CD4-positive, alpha-beta memory T cell (primary cell): ENCODE measurements around the gene CELF2. TPM values are rescaled to one million over a fixed set of nuclear protein-coding genes. Genes with fewer than 3 reads are reported as not detected.
"Not testable (repeated sequence)": the region's sequence is repeated elsewhere in the genome, so short reads cannot be mapped to it uniquely, and the experiment has no call there.

ENCODE experiments used
- CTCF ChIA-PET: fragments of 350-600 bp; sonication (Branson Sonifier 250); formaldehyde crosslinking; loops from one replicate; lab custom pipeline; 2021; ENCODE audit warnings: inconsistent platforms; ENCODE audit not compliant: partially characterized antibody; lab: Charles Lee
- POLR2A ChIA-PET: fragments of 350-600 bp; sonication (Branson Sonifier 250); formaldehyde crosslinking; loops from one replicate; lab custom pipeline; 2021; ENCODE audit not compliant: partially characterized antibody; lab: Charles Lee
- DNase-seq, 5 donors: peaks; one replicate each; pipeline versions ENCODE4 v3.0.0 to v3.0.0-alpha.2; 2020 to 2022; ENCODE audit warnings: mixed read lengths in 1 of 5
- H3K27ac ChIP-seq: one replicate; pipeline ENCODE4 v1.7.0; 2013; ENCODE audit warnings: low read depth, low read length
- H3K27me3 ChIP-seq: 2 replicates; pipeline ENCODE4 v1.7.0; 2013; ENCODE audit warnings: mild to moderate bottlenecking, low read length, moderate library complexity; ENCODE audit not compliant: insufficient read depth
- H3K36me3 ChIP-seq: 2 replicates; pipeline ENCODE4 v1.7.0; 2013; ENCODE audit warnings: mild to moderate bottlenecking, low read length, moderate library complexity; ENCODE audit not compliant: insufficient read depth
- H3K4me1 ChIP-seq: 2 replicates; pipeline ENCODE4 v1.7.0; 2013; ENCODE audit warnings: mild to moderate bottlenecking, low read length, moderate library complexity; ENCODE audit not compliant: insufficient read depth
- H3K4me3 ChIP-seq, 2 donors: one replicate each; pipeline ENCODE4 v1.7.0; 2013; ENCODE audit warnings: low read length in 2 of 2, mild to moderate bottlenecking in 1 of 2
- H3K9me3 ChIP-seq, 2 donors: one replicate each; pipeline ENCODE4 v1.7.0; 2013; ENCODE audit warnings: low read length in 2 of 2, control low read depth in 1 of 2; ENCODE audit not compliant: control insufficient read depth in 1 of 2
- H3K27ac Mint-ChIP-seq, 7 donors: one replicate each; pipeline ENCODE4 v1.8.0; 2020 to 2021; ENCODE audit warnings: mixed read lengths in 7 of 7, mild to moderate bottlenecking in 6 of 7, inconsistent platforms in 3 of 7, moderate library complexity in 3 of 7
- H3K27me3 Mint-ChIP-seq, 2 donors: one replicate each; pipeline ENCODE4 v1.8.0; 2020 to 2021; ENCODE audit warnings: mixed read lengths in 2 of 2
- H3K36me3 Mint-ChIP-seq, 2 donors: one replicate each; pipeline ENCODE4 v1.8.0; 2020 to 2021; ENCODE audit warnings: mixed read lengths in 2 of 2, inconsistent platforms in 1 of 2, mild to moderate bottlenecking in 1 of 2
- H3K4me1 Mint-ChIP-seq, 4 donors: one replicate each; pipeline ENCODE4 v1.8.0; 2020 to 2021; ENCODE audit warnings: mixed read lengths in 4 of 4, mild to moderate bottlenecking in 1 of 4
- H3K4me3 Mint-ChIP-seq, 8 donors: one replicate each; pipeline ENCODE4 v1.8.0; 2020 to 2021; ENCODE audit warnings: mixed read lengths in 8 of 8, mild to moderate bottlenecking in 7 of 8, moderate library complexity in 6 of 8, inconsistent platforms in 3 of 8
- H3K9me3 Mint-ChIP-seq, 8 donors: one replicate each; pipeline ENCODE4 v1.8.0; 2020 to 2021; ENCODE audit warnings: mixed read lengths in 8 of 8, mild to moderate bottlenecking in 5 of 8, inconsistent platforms in 3 of 8, moderate library complexity in 1 of 8
- intact Hi-C: fragments of 100-400 bp; cut with micrococcal nuclease; formaldehyde crosslinking; loops from one replicate; pipeline ENCODE4 v1.15.1; 2023
- polyA plus RNA-seq, 2 donors: library from polyadenylated mRNA; unstranded; fragments of 300-500 nt; fragmentation: Illumina TruSeq; gene quantifications; one replicate each; pipeline ENCODE4 v1.2.3, GENCODE V29; 2021
- total RNA-seq, 2 experiments: library from RNA; stranded (reverse); gene quantifications; one replicate each; pipeline ENCODE4 v1.2.3, GENCODE V29; 2021

CELF2 gene
- total and polyA plus RNA-seq, 4 experiments from 2014 or later: 122 to 180 (median 167) TPM

- H3K27ac Mint-ChIP-seq, H3K27ac ChIP-seq, H3K27me3 Mint-ChIP-seq, H3K36me3 ChIP-seq, H3K9me3 ChIP-seq, H3K9me3 Mint-ChIP-seq, H3K4me1 ChIP-seq, intact Hi-C loops, DNase-seq, H3K4me3 ChIP-seq, H3K4me3 Mint-ChIP-seq, H3K27me3 ChIP-seq, POLR2A ChIA-PET, H3K36me3 Mint-ChIP-seq: not testable (repeated sequence)
- CTCF ChIA-PET: interaction anchor here (1.3 kb wide), 1 partner anchor 30 kb away, joined by 3 read pairs; no protein-coding TSS in a partner anchor
- peaks cover 6 to 12% (median 9%) of the 10 kb centered on the region in 4 donors for H3K4me1 Mint-ChIP-seq
Measured at GRCh38 chr10:11366889-11367288, 349.2 kb downstream of the CELF2 start.

- Histone ChIP-seq H3K27ac (no peak overlapping the region), H3K27me3 (no peaks in the 10 kb centered on the region), H3K36me3 (no peaks in the 10 kb centered on the region), H3K4me3 (no peak overlapping the region), H3K9me3 (no peaks in the 10 kb centered on the region), H3K4me1 (no peaks in the 10 kb centered on the region)
- H3K4me3 Mint-ChIP-seq: peak overlapping the region in 1 of 8 donors; percentile 58
- H3K27ac Mint-ChIP-seq: peak overlapping the region in 2 of 7 donors; percentile 70 to 83
- H3K9me3 Mint-ChIP-seq: peaks cover 0 to 4% (median 0%) of the 10 kb centered on the region in 8 donors
- CTCF ChIA-PET: interaction anchor here (1.3 kb wide), 1 partner anchor 30 kb away, joined by 3 read pairs; no protein-coding TSS in a partner anchor
- no peak for DNase-seq
- no peaks in the 10 kb centered on the region for H3K36me3 Mint-ChIP-seq
- H3K27me3 Mint-ChIP-seq: no peaks in the 10 kb centered on the region
- peaks cover 6 to 12% (median 9%) of the 10 kb centered on the region in 4 donors for H3K4me1 Mint-ChIP-seq
- POLR2A ChIA-PET: no interaction called here
- intact Hi-C loops: no loop called here
Measured at GRCh38 chr10:11367505-11367904, 349.8 kb downstream of the CELF2 start.

DNA sequence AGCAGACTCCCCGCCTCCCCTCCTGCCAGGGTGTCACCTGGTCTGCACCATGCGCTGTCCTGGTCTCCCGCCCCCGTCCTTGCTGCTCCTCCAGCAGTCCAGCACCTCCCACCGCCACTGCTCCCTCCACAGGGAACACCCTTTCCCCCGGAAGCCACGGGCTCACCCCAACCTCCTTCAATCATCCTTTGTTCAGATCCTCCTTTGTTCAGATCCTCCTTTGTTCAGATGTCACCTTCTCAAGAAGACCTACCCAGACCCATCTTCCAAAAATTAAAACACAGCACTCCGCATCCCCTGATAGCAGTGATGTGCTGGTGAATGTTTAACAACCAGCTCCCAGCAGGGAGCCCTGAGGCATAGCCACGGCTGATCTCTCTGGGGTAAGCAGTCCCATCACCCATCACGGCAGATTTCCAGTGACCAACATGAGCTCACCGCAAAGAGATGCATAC is 356.1 kb downstream of the CELF2 start:
- no peaks in the 10 kb centered on the region for H3K27me3 Mint-ChIP-seq
- Histone ChIP-seq H3K4me1 (no peaks in the 10 kb centered on the region), H3K27ac (no peak overlapping the region), H3K4me3 (no peak overlapping the region), H3K9me3 (no peaks in the 10 kb centered on the region), H3K36me3 (no peaks in the 10 kb centered on the region), H3K27me3 (no peaks in the 10 kb centered on the region)
- H3K4me3 Mint-ChIP-seq: no peak overlapping the region
- H3K4me1 Mint-ChIP-seq: peaks cover 3 to 5% (median 4%) of the 10 kb centered on the region in 4 donors
- ChIA-PET POLR2A (no interaction called here), CTCF (no interaction called here)
- peaks cover 0 to 4% (median 0%) of the 10 kb centered on the region in 8 donors for H3K9me3 Mint-ChIP-seq
- no peaks in the 10 kb centered on the region for H3K36me3 Mint-ChIP-seq
- H3K27ac Mint-ChIP-seq: no peak overlapping the region
- DNase-seq: no peak
- intact Hi-C loops: no loop called here

- Mint-ChIP-seq H3K36me3 (no peaks in the 10 kb centered on the region), H3K27me3 (peaks cover 0 to 1% of the 10 kb centered on the region in 2 donors), H3K27ac (no peak overlapping the region), H3K4me1 (peaks cover 3 to 5% (median 4%) of the 10 kb centered on the region in 4 donors), H3K4me3 (no peak overlapping the region), H3K9me3 (no peaks in the 10 kb centered on the region)
- H3K27me3 ChIP-seq: no peaks in the 10 kb centered on the region
- no peaks in the 10 kb centered on the region for H3K4me1 ChIP-seq
- ChIA-PET POLR2A (no interaction called here), CTCF (no interaction called here)
- H3K9me3 ChIP-seq: no peaks in the 10 kb centered on the region
- DNase-seq: no peak
- intact Hi-C loops: no loop called here
- no peaks in the 10 kb centered on the region for H3K36me3 ChIP-seq
- H3K27ac ChIP-seq: no peak overlapping the region
- H3K4me3 ChIP-seq: no peak overlapping the region
Measured at GRCh38 chr10:11377267-11377666, 359.6 kb downstream of the CELF2 start.

GRCh38 chr10:11378835-11379234 is 361.2 kb downstream of the CELF2 start:
- no peak for DNase-seq
- Histone ChIP-seq H3K36me3 (no peaks in the 10 kb centered on the region), H3K27ac (no peak overlapping the region), H3K4me3 (no peak overlapping the region), H3K4me1 (no peaks in the 10 kb centered on the region), H3K9me3 (no peaks in the 10 kb centered on the region), H3K27me3 (no peaks in the 10 kb centered on the region)
- Mint-ChIP-seq H3K27ac (no peak overlapping the region), H3K27me3 (peaks cover 0 to 1% of the 10 kb centered on the region in 2 donors), H3K36me3 (no peaks in the 10 kb centered on the region), H3K4me1 (peaks cover under 1 to 4% (median 2%) of the 10 kb centered on the region in 4 donors), H3K4me3 (no peak overlapping the region), H3K9me3 (peaks cover 0 to 2% (median 0%) of the 10 kb centered on the region in 8 donors)
- CTCF ChIA-PET: no interaction called here
- POLR2A ChIA-PET: no interaction called here
- intact Hi-C loops: no loop called here

- H3K27me3 ChIP-seq: no peaks in the 10 kb centered on the region
- no peak overlapping the region for H3K4me3 ChIP-seq
- H3K27ac ChIP-seq: no peak overlapping the region
- no peak for DNase-seq
- Mint-ChIP-seq H3K4me1 (peaks cover 0 to 4% (median 2%) of the 10 kb centered on the region in 4 donors), H3K27ac (no peak overlapping the region), H3K9me3 (peaks cover 0 to 2% (median 0%) of the 10 kb centered on the region in 8 donors), H3K27me3 (peaks cover 0 to 1% of the 10 kb centered on the region in 2 donors), H3K36me3 (no peaks in the 10 kb centered on the region), H3K4me3 (no peak overlapping the region)
- H3K9me3 ChIP-seq: no peaks in the 10 kb centered on the region
- H3K4me1 ChIP-seq: no peaks in the 10 kb centered on the region
- intact Hi-C loops: no loop called here
- CTCF ChIA-PET: no interaction called here
- POLR2A ChIA-PET: no interaction called here
- H3K36me3 ChIP-seq: no peaks in the 10 kb centered on the region
Measured at GRCh38 chr10:11379771-11380170, 362.1 kb downstream of the CELF2 start.

DNA sequence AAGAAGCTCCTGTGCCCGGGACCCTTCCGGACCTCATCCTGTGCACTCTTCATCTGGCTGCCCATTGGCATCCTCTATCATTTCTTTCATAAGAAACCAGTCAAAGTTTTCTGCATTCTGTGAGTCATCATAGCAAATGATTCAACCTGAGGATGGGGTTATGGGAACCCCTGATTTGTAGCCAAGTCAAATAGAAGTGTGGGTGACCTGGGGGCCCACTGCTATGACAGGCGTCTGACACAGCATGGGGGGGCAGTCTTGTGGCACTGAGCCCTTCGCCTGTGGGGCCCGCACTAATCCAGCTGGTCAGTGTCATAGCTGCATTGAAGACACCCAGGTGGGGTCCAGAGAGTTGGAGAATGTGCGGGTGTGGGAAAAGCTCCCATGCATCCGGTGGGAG is 363.4 kb downstream of the CELF2 start:
- Mint-ChIP-seq H3K9me3 (peaks cover 0 to 2% (median 0%) of the 10 kb centered on the region in 8 donors), H3K36me3 (no peaks in the 10 kb centered on the region), H3K4me1 (peaks cover 0 to 4% (median 0%) of the 10 kb centered on the region in 4 donors), H3K27me3 (peaks cover 0 to 1% of the 10 kb centered on the region in 2 donors), H3K27ac (peak overlapping the region in 1 of 7 donors; percentile 18), H3K4me3 (peak overlapping the region in 1 of 8 donors; percentile 18)
- Histone ChIP-seq H3K27ac (no peak overlapping the region), H3K36me3 (no peaks in the 10 kb centered on the region), H3K9me3 (no peaks in the 10 kb centered on the region), H3K27me3 (no peaks in the 10 kb centered on the region), H3K4me3 (no peak overlapping the region), H3K4me1 (no peaks in the 10 kb centered on the region)
- CTCF ChIA-PET: no interaction called here
- no peak for DNase-seq
- POLR2A ChIA-PET: no interaction called here
- intact Hi-C loops: no loop called here
